Measurements from ENCODE around the gene TECPR2.
A peak's percentile ranks its signal among the peaks of the same experiment; 100 is the strongest.

TECPR2 gene

DNA sequence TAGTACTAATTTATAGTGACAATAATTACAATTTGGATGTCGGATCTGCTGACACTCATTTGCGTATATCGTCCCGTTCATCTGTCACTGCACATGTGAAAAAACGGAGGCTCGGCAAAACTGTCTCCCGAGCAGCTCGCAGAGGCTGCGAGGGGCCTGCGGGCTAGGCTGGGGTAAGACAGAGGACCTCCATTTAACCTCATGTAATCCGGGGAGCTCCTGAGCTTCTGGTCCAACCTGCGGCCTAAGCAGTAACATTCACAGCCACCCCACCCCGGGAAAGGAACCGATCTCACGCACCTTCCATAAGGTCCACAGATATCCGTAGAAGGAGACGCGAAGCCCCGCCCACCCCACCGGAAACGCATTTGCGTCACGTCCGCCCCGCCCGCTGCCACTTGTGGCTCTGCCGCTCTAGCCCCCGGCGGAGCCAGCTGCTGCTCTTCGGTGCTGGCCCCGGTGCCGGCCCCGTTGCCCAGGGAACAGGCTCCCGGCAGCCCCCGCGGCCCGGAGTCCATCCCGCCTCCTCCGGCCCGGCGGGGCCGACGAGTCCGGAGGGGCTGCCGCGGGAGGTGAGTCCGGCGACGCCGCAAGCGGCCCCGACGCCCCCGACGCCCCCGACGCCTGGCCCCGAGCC is at the start of gene TECPR2, which contains the start of gene CINP:
Gene TECPR2, plus strand, starts transcription at position 397 of the 637 bp plus-strand sequence. CDS start 13,781 bp downstream, outside the sequence.
Gene CINP, minus strand, starts transcription at position 346 of the 637 bp plus-strand sequence. Its CDS starts 39 bp downstream, at position 307.
- peak; percentile 81 for DNase-seq (ENCODE audit: low read depth)
- H3K4me3 ChIP-seq (ENCODE audit: low read depth, low read length) = peak within 1 kb of the TSS; percentile 74
- no peak for TF ChIP-seq CTCF (IDR thresholded peaks at IDR 0.05; ENCODE audit: control insufficient read depth, extremely low read depth, insufficient read depth)

DNA sequence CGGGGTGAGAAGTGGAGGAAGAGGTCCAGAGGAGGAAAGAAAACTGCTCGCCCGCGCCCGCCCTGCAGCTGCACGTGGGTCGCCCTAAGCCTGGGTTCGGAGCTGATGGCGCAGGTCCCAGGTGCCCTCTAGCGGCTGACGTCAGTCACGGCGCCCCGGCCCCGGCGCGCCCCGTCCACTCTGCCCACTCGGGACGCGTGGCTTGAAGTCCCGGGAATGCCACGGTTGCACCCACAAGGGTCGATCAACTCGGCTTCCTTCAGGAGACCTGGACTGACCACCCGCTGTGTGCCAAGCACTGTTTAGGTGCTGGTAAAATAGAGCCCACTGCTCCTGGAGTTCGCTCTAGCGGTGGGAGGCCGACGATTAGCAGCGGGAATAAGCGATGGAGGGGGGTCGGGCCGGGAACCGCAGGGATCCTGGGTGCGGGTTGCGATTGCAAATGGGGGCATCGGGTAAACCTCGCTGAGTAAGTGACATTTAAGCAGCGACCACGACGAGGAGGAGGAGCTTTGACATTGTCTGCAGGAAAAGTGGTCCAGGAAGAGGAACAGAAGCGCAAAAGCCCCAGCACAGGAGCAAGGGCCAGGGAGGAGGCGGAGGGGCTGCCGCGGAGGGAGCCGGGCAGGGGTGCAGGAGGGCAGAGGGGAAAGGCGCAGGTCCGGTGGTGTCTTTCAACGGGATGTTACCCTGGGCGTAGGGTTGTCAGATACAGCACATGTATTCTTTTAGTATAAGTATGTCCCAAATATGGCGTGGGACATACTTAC is 48.3 kb upstream of the TECPR2 start:
- no peak for DNase-seq (ENCODE audit: low read depth)
- TF ChIP-seq CTCF (IDR thresholded peaks at IDR 0.05; ENCODE audit: control insufficient read depth, extremely low read depth, insufficient read depth) = peak; percentile 99
- H3K4me3 ChIP-seq (ENCODE audit: low read depth, low read length) = peak overlapping the region; percentile 48

GRCh38 chr14:102315121-102315520 is 47.6 kb upstream of the TECPR2 start:
- TF ChIP-seq CTCF (IDR thresholded peaks at IDR 0.05; ENCODE audit: control insufficient read depth, extremely low read depth, insufficient read depth) = no peak
- no peak for DNase-seq (ENCODE audit: low read depth)
- H3K4me3 ChIP-seq (ENCODE audit: low read depth, low read length) = no peak overlapping the region

- no peak for DNase-seq (ENCODE audit: low read depth)
- peak overlapping the region; percentile 53 for H3K4me3 ChIP-seq (ENCODE audit: low read depth, low read length)
- no peak for TF ChIP-seq CTCF (IDR thresholded peaks at IDR 0.05; ENCODE audit: control insufficient read depth, extremely low read depth, insufficient read depth)
Observed at GRCh38 chr14:102316338-102316742, 46.4 kb upstream of the TECPR2 start.

- peak; percentile 76 for DNase-seq (ENCODE audit: low read depth)
- TF ChIP-seq CTCF (IDR thresholded peaks at IDR 0.05; ENCODE audit: control insufficient read depth, extremely low read depth, insufficient read depth) = peak; percentile 79
- H3K4me3 ChIP-seq (ENCODE audit: low read depth, low read length) = peak overlapping the region; percentile 53
Observed at GRCh38 chr14:102316743-102317563, 45.8 kb upstream of the TECPR2 start.

DNA sequence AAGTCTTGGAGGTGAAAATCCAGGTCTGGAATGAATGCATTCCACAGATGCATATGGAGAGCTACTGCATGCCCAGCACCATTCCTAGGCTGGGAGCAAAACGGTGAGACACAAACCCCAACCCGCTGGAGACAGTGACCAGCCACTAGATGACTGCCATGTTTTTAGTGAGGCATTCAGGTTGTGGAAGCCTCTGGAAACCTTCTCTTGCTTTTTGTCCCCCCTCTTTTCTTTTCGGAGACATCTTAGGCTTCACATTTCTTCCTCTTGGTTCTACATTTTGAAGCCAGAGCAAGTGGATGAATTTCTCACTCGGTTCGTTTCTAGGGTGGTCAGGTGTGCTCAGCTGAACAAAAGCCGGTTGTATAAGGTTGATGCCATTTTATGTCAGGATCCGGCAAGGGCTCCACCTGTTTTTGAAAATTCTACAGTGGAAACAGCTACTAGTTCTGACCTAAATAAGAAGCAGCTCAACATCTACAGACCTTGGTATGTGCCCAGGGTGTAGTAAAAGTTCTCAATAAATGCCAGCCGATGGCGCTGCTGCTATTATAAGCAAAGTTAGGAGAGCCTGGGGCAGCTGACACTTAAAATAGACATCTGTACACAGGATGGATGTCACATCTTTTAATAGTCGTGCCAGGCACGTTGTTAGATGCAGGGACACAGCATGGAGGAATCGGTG is 45.0 kb upstream of the TECPR2 start:
- no peak for DNase-seq (ENCODE audit: low read depth)
- peak overlapping the region; percentile 53 for H3K4me3 ChIP-seq (ENCODE audit: low read depth, low read length)
- TF ChIP-seq CTCF (IDR thresholded peaks at IDR 0.05; ENCODE audit: control insufficient read depth, extremely low read depth, insufficient read depth) = peak; percentile 27; the same call in 1 of the 2 replicates

All from LNCaP clone FGC (cell line).